AG10803 (cell line): ENCODE results near the gene ITPR1.

ENCODE experiments used
- DNase-seq: peaks from one replicate; pipeline ENCODE4 v3.0.0; 2010; ENCODE audit warnings: low read depth
- H3K4me3 ChIP-seq: 2 replicates; pipeline ENCODE4 v1.5.1; 2011; ENCODE audit warnings: mild to moderate bottlenecking, low read length, control low read depth
- CTCF ChIP-seq: conservative IDR thresholded peaks from 2 replicates; pipeline ENCODE4 v1.5.1; 2011; ENCODE audit warnings: mild to moderate bottlenecking, low read length, control low read depth, inconsistent platforms

Gene ITPR1

GRCh38 chr3:4743371-4743770 lies 250.2 kb downstream of the ITPR1 start:
- no peak for TF ChIP-seq CTCF
- H3K4me3 ChIP-seq = no peak overlapping the region
- DNase-seq = no peak

GRCh38 chr3:4744405-4745234 lies 251.5 kb downstream of the ITPR1 start:
- no peak overlapping the region for H3K4me3 ChIP-seq
- DNase-seq = peak; percentile 36
- no peak for TF ChIP-seq CTCF

- no peak for TF ChIP-seq CTCF
- H3K4me3 ChIP-seq = no peak overlapping the region
- DNase-seq = no peak
These were observed 252.1 kb downstream of the ITPR1 start for GRCh38 chr3:4745235-4745610.

- peak; percentile 14 for DNase-seq
- no peak overlapping the region for H3K4me3 ChIP-seq
- TF ChIP-seq CTCF = no peak
These were observed 253.3 kb downstream of the ITPR1 start for GRCh38 chr3:4746241-4746958.

- no peak overlapping the region for H3K4me3 ChIP-seq
- DNase-seq = no peak
- no peak for TF ChIP-seq CTCF
These were observed 255.0 kb downstream of the ITPR1 start for GRCh38 chr3:4748127-4748526.

- no peak for DNase-seq
- no peak for TF ChIP-seq CTCF
- H3K4me3 ChIP-seq = no peak overlapping the region
These were observed 255.7 kb downstream of the ITPR1 start for GRCh38 chr3:4748701-4749378.
